GM18867 (cell line): ENCODE results near the gene ZSCAN9.

Experiments used
- ATAC-seq: cut with Tn5 transposase; IDR thresholded peaks from one replicate; pipeline ENCODE4 v1.9.1; 2021; ENCODE audit warnings: mild to moderate bottlenecking, moderate library complexity; ENCODE audit not compliant: unreplicated experiment

The ZSCAN9 gene

GRCh38 chr6:28225056-28225834, at the start of gene ZSCAN9:
TSS of gene ZSCAN9 (plus strand) at chr6:28225275. CDS start at chr6:28227085, 1,810 bp downstream.
- peak; percentile 93 for ATAC-seq

GRCh38 chr6:28176373-28176772, 48.7 kb upstream of the ZSCAN9 start:
- ATAC-seq, result no peak

GRCh38 chr6:28182255-28182654, 42.8 kb upstream of the ZSCAN9 start:
- ATAC-seq, result no peak

GRCh38 chr6:28188111-28188979, 36.7 kb upstream of the ZSCAN9 start:
- ATAC-seq, result no peak

GRCh38 chr6:28200020-28200419, 25.1 kb upstream of the ZSCAN9 start:
- ATAC-seq, result no peak

GRCh38 chr6:28203201-28203600, 21.9 kb upstream of the ZSCAN9 start:
- ATAC-seq, result no peak

- ATAC-seq, result no peak
Measured at GRCh38 chr6:28205879-28206278, 19.2 kb upstream of the ZSCAN9 start.

GRCh38 chr6:28206527-28206926, 18.5 kb upstream of the ZSCAN9 start:
- no peak for ATAC-seq

GRCh38 chr6:28206928-28207509, 18.1 kb upstream of the ZSCAN9 start:
- ATAC-seq, result no peak

- no peak for ATAC-seq
Measured at GRCh38 chr6:28207510-28208110, 17.5 kb upstream of the ZSCAN9 start.

- ATAC-seq, result no peak
Measured at GRCh38 chr6:28208111-28208659, 16.9 kb upstream of the ZSCAN9 start.

- no peak for ATAC-seq
Measured at GRCh38 chr6:28209753-28210535, 15.1 kb upstream of the ZSCAN9 start.

- peak; percentile 28 for ATAC-seq
Measured at GRCh38 chr6:28211840-28212509, 13.1 kb upstream of the ZSCAN9 start.

- ATAC-seq, result peak; percentile 76
Measured at GRCh38 chr6:28212510-28213212, 12.4 kb upstream of the ZSCAN9 start.

GRCh38 chr6:28213213-28213523, 11.9 kb upstream of the ZSCAN9 start:
- no peak for ATAC-seq

GRCh38 chr6:28215425-28215824, 9.7 kb upstream of the ZSCAN9 start:
- ATAC-seq, result no peak

GRCh38 chr6:28217890-28218289, 7.2 kb upstream of the ZSCAN9 start:
- no peak for ATAC-seq

GRCh38 chr6:28218312-28219248, 6.5 kb upstream of the ZSCAN9 start:
- ATAC-seq, result peak; percentile 75
